Ishikawa (cell line): ENCODE data around the gene ECHDC3.

Source experiments
- CEBPB ChIP-seq: IDR thresholded peaks from 2 replicates; pipeline ENCODE4 v1.6.1; 2012
- CREB1 ChIP-seq: IDR thresholded peaks from 2 replicates; pipeline ENCODE4 v1.6.1; 2012; ENCODE audit warnings: low read depth
- EGR1 ChIP-seq: IDR thresholded peaks from 2 replicates; pipeline ENCODE4 v1.6.1; 2012
- EP300 ChIP-seq: IDR thresholded peaks from 2 replicates; pipeline ENCODE4 v1.6.1; 2012; ENCODE audit warnings: borderline replicate concordance
- FOXM1 ChIP-seq: IDR thresholded peaks from 2 replicates; pipeline ENCODE4 v1.6.1; 2012; ENCODE audit warnings: low read depth, borderline replicate concordance
- MAX ChIP-seq: IDR thresholded peaks from 2 replicates; pipeline ENCODE4 v1.6.1; 2012
- NFIC ChIP-seq: IDR thresholded peaks from 2 replicates; pipeline ENCODE4 v1.6.1; 2012
- RAD21 ChIP-seq: IDR thresholded peaks from 2 replicates; pipeline ENCODE4 v1.6.1; 2012; ENCODE audit warnings: low read depth
- REST ChIP-seq: IDR thresholded peaks from 2 replicates; pipeline ENCODE4 v1.6.1; 2012; ENCODE audit warnings: low read depth, mild to moderate bottlenecking
- TAF1 ChIP-seq: IDR thresholded peaks from 2 replicates; pipeline ENCODE4 v1.6.1; 2012; ENCODE audit warnings: low read depth, mild to moderate bottlenecking
- TCF12 ChIP-seq: IDR thresholded peaks from 2 replicates; pipeline ENCODE4 v1.6.1; 2012; ENCODE audit warnings: low read depth
- TEAD4 ChIP-seq: IDR thresholded peaks from 2 replicates; pipeline ENCODE4 v1.6.1; 2012
- USF1 ChIP-seq: IDR thresholded peaks from 2 replicates; pipeline ENCODE4 v1.6.1; 2012
- YY1 ChIP-seq: IDR thresholded peaks from 2 replicates; pipeline ENCODE4 v1.6.1; 2012; ENCODE audit warnings: low read depth
- ZBTB7A ChIP-seq: IDR thresholded peaks from 2 replicates; pipeline ENCODE4 v1.6.1; 2012; ENCODE audit warnings: low read depth

Gene ECHDC3

GRCh38 chr10:11797281-11797680, 55.1 kb downstream of the ECHDC3 start:
- TF ChIP-seq TCF12, result no peak
- TF ChIP-seq USF1, result no peak
- TF ChIP-seq ZBTB7A, result no peak
- TF ChIP-seq REST, result no peak
- no peak for TF ChIP-seq TAF1
- TF ChIP-seq YY1, result no peak
- TF ChIP-seq EP300, result no peak
- TF ChIP-seq MAX, result no peak
- TF ChIP-seq NFIC, result no peak
- TF ChIP-seq CREB1, result no peak
- no peak for TF ChIP-seq RAD21
- no peak for TF ChIP-seq FOXM1
- no peak for TF ChIP-seq CEBPB
- TF ChIP-seq EGR1, result no peak
- no peak for TF ChIP-seq TEAD4

- TF ChIP-seq FOXM1 (no peak), REST (no peak), YY1 (no peak), CREB1 (no peak), TAF1 (no peak), ZBTB7A (no peak), EGR1 (no peak), USF1 (no peak), RAD21 (no peak), TEAD4 (no peak), TCF12 (no peak), NFIC (no peak), MAX (no peak), CEBPB (no peak), EP300 (no peak)
These were observed 55.9 kb downstream of the ECHDC3 start for GRCh38 chr10:11797847-11798633.

GRCh38 chr10:11798845-11799735, 56.9 kb downstream of the ECHDC3 start:
- TF ChIP-seq CREB1 (no peak), ZBTB7A (no peak), TAF1 (no peak)

GRCh38 chr10:11799736-11800080, 57.5 kb downstream of the ECHDC3 start:
- TF ChIP-seq ZBTB7A, result no peak
- no peak for TF ChIP-seq YY1
- no peak for TF ChIP-seq CREB1

- TF ChIP-seq EP300 (no peak), CREB1 (no peak), NFIC (no peak), EGR1 (no peak), CEBPB (no peak), MAX (no peak), TCF12 (no peak), RAD21 (no peak), ZBTB7A (no peak), YY1 (no peak), FOXM1 (no peak), TEAD4 (no peak), REST (no peak)
These were observed 62.2 kb downstream of the ECHDC3 start for GRCh38 chr10:11804336-11804735.
